Right hindlimb (tissue), 1 donor: ENCODE results near the gene MBOAT7.

Experiments used
- DNase-seq: peaks from one replicate; pipeline ENCODE4 v3.0.0-alpha.2; 2018

MBOAT7 gene

DNA sequence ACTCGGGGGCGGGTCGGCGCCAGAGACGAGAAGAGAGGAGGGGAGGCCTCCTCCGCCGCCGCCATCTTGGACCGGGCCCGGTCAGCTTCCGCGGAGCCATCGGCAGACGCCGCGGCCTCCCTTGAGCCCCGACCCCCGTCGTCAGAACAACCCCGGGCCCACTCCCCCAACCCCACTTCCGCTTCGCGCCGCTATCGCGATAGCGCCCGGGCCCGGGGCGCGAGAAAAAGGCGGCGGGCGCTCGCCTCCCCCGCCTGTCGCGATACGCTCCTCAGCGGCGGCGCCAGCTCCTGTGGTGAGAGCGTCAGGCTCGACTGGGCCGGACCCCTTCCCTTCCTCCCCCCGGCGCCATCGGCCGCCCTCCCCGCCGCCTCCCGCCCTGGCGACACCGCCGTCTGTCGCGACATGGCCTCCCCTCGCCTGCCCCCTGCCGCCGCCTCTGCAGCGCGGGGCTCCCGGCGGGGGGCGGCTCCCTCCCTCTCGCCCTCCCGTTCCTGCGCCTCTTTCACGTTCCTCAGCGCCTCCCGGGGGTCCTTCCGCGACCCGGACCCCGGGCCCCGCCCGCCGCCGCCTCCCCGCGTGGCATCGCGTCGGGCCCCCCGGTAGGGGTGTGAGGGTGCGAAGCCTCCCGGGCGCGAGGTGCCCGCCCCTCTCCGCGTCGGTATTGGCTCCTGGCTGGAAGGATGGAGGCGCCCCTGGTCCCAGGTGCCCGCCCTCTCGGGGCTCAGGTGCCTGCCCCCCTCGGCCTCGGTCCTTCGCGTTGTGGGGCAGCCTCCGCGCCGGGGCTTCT lies 51.5 kb downstream of the MBOAT7 start, which contains the start of gene CNOT3:
Gene CNOT3 (plus strand): TSS at position 64 of the 790 bp plus-strand sequence. CDS start 5,217 bp downstream, outside the sequence.
- peak; percentile 60 for DNase-seq

GRCh38 chr19:54136864-54137698 lies 52.3 kb downstream of the MBOAT7 start:
- DNase-seq = peak; percentile 100

- no peak for DNase-seq
Measured at GRCh38 chr19:54136086-54136863, 53.1 kb downstream of the MBOAT7 start.

GRCh38 chr19:54133957-54134590 lies 55.3 kb downstream of the MBOAT7 start:
- DNase-seq = no peak

DNA sequence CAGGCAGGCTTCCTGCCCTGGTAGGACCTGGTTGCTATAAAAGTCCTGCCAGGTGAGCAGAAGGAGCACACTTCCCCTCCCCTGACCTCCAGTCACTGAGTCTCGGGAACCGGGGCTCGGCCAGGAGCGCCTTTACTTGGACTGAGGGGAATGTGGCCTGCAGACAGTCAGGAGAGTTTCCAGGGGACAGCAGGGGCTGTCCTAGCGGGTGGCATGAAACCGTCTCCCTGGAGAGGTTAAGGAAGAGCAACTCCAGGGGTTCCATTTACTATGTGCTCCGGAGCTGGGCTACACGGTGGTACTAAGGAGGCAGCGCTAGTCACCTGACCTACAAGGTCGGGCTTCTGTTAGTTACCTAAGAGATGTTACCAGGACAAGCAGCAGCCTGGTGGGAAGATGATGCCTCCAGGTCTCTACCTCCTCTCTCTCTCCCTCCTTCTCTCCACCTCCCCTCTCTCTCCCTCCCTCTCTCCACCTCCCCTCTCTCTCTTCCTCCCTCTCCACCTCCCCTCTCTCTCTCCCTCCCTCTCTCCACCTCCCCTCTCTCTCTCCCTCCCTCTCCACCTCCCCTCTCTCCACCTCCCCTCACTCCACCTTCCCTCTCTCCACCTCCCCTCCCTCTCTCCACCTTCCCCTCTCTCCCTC lies 55.9 kb downstream of the MBOAT7 start:
- DNase-seq = peak; percentile 61

GRCh38 chr19:54129617-54129996 lies 59.8 kb downstream of the MBOAT7 start:
- no peak for DNase-seq

GRCh38 chr19:54128796-54129616 lies 60.4 kb downstream of the MBOAT7 start:
- DNase-seq = no peak

- DNase-seq = no peak
Measured at GRCh38 chr19:54128441-54128725, 61.0 kb downstream of the MBOAT7 start.

DNA sequence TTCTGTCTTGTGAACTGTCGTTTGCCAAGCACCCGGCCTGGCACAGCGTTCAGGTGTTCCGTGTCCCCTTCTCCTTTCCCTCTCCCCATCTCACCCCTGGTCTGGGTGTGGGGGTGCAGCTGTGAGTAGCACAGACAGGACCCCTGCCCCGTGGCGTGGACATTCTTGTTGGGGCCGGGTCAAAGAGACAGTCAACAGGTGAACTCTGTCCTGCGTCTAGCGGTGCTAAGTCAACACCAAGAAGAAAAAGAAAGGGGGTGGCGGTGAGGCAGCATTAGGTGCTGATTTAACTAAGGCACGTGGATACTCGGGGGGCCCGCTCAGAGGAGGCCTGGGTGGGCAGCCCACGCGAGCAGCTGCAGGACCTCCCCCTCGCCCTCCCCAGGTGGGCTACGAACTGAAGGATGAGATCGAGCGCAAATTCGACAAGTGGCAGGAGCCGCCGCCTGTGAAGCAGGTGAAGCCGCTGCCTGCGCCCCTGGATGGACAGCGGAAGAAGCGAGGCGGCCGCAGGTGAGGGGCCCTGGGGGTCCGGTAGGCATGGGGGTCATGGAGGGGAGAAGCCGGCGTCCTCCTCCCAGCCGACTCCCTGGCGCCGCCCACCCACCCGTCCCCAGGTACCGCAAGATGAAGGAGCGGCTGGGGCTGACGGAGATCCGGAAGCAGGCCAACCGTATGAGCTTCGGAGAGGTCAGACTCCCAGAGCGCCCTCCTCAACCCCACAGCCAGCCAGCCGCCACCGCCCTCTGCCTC lies 61.5 kb downstream of the MBOAT7 start:
- no peak for DNase-seq

GRCh38 chr19:54125713-54126112 lies 63.7 kb downstream of the MBOAT7 start:
- DNase-seq = no peak

DNA sequence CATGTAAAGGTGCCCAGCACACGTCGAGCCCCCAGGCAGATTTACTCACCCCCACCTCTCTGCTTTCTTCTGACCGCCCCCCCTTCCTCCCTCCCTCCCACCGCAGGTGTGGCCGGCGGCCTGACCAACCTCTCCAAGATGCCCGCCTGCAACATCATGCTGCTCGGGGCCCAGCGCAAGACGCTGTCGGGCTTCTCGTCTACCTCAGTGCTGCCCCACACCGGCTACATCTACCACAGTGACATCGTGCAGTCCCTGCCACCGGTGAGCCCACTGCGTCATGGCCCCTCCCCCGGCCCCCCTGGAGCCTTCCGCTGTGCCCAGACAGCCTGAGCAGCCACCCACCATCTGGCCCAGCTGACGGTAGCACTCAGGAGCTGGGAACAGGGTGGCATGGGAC lies 65.0 kb downstream of the MBOAT7 start:
- DNase-seq = no peak

GRCh38 chr19:54123682-54124081 lies 65.7 kb downstream of the MBOAT7 start:
- no peak for DNase-seq
